NCI-H226 (cell line): ENCODE data around the gene RBFOX1.

Source experiments
- DNase-seq: peaks from one replicate; pipeline ENCODE4 v3.0.0-alpha.2; 2015

RBFOX1 gene

GRCh38 chr16:7545251-7545650, 212.6 kb downstream of the RBFOX1 start:
- no peak for DNase-seq

- no peak for DNase-seq
Observed at GRCh38 chr16:7546948-7547347, 214.3 kb downstream of the RBFOX1 start.

- no peak for DNase-seq
Observed at GRCh38 chr16:7547736-7548135, 215.1 kb downstream of the RBFOX1 start.

GRCh38 chr16:7548796-7549318, 216.2 kb downstream of the RBFOX1 start:
- no peak for DNase-seq

GRCh38 chr16:7550096-7550495, 217.5 kb downstream of the RBFOX1 start:
- DNase-seq: no peak

GRCh38 chr16:7555459-7555858, 222.8 kb downstream of the RBFOX1 start:
- no peak for DNase-seq

GRCh38 chr16:7561908-7562405, 229.3 kb downstream of the RBFOX1 start:
- DNase-seq: no peak

- no peak for DNase-seq
Observed at GRCh38 chr16:7566360-7566759, 233.7 kb downstream of the RBFOX1 start.

- no peak for DNase-seq
Observed at GRCh38 chr16:7571366-7571765, 238.7 kb downstream of the RBFOX1 start.

- DNase-seq: no peak
Observed at GRCh38 chr16:7577588-7577987, 244.9 kb downstream of the RBFOX1 start.

GRCh38 chr16:7579454-7579853, 246.8 kb downstream of the RBFOX1 start:
- DNase-seq: no peak

GRCh38 chr16:7581175-7581574, 248.5 kb downstream of the RBFOX1 start:
- no peak for DNase-seq

- no peak for DNase-seq
Observed at GRCh38 chr16:7583396-7583795, 250.8 kb downstream of the RBFOX1 start.

GRCh38 chr16:7584561-7584960, 251.9 kb downstream of the RBFOX1 start:
- no peak for DNase-seq

GRCh38 chr16:7585705-7586104, 253.1 kb downstream of the RBFOX1 start:
- DNase-seq: no peak

- DNase-seq: no peak
Observed at GRCh38 chr16:7590934-7591333, 258.3 kb downstream of the RBFOX1 start.

- no peak for DNase-seq
Observed at GRCh38 chr16:7596308-7596707, 263.7 kb downstream of the RBFOX1 start.

- DNase-seq: no peak
Observed at GRCh38 chr16:7597677-7598076, 265.0 kb downstream of the RBFOX1 start.

- no peak for DNase-seq
Observed at GRCh38 chr16:7601100-7601499, 268.5 kb downstream of the RBFOX1 start.

GRCh38 chr16:7602291-7602950, 269.8 kb downstream of the RBFOX1 start:
- DNase-seq: no peak

- DNase-seq: no peak
Observed at GRCh38 chr16:7605812-7606211, 273.2 kb downstream of the RBFOX1 start.

GRCh38 chr16:7612671-7613070, 280.0 kb downstream of the RBFOX1 start:
- DNase-seq: no peak

- DNase-seq: no peak
Observed at GRCh38 chr16:7613518-7613917, 280.9 kb downstream of the RBFOX1 start.

GRCh38 chr16:7614021-7614795, 281.6 kb downstream of the RBFOX1 start:
- no peak for DNase-seq
